UCSD-AML1 (cell line): Measurements from ENCODE around the gene RAB1A.
"Not testable (repeated sequence)": the region's sequence is repeated elsewhere in the genome, so short reads cannot be mapped to it uniquely, and the experiment has no call there.

Source experiments
- DNase-seq: peaks from one replicate; lab custom pipeline; 2025; ENCODE audit not compliant: unreplicated experiment; lab: John Stamatoyannopoulos, UW

Gene RAB1A

GRCh38 chr2:65136253-65136652, 6.3 kb upstream of the RAB1A start:
- DNase-seq = no peak

- DNase-seq = no peak
Measured at GRCh38 chr2:65134158-65134557, 4.3 kb upstream of the RAB1A start.

GRCh38 chr2:65133626-65134025, 3.7 kb upstream of the RAB1A start:
- no peak for DNase-seq

- not testable (repeated sequence) for DNase-seq
Measured at GRCh38 chr2:65132930-65133329, 3.0 kb upstream of the RAB1A start.

- DNase-seq = no peak
Measured at GRCh38 chr2:65130664-65131175, 814 bp upstream of the RAB1A start.

- peak; percentile 65 for DNase-seq
Measured at GRCh38 chr2:65129286-65129825, 550 bp downstream of the RAB1A start.

GRCh38 chr2:65128297-65129190, 1.4 kb downstream of the RAB1A start:
- DNase-seq = no peak

- DNase-seq = not testable (repeated sequence)
Measured at GRCh38 chr2:65125457-65125856, 4.4 kb downstream of the RAB1A start.

GRCh38 chr2:65122313-65122712, 7.6 kb downstream of the RAB1A start:
- no peak for DNase-seq

- no peak for DNase-seq
Measured at GRCh38 chr2:65120990-65121693, 8.8 kb downstream of the RAB1A start.

GRCh38 chr2:65116645-65117044, 13.3 kb downstream of the RAB1A start:
- DNase-seq = no peak

- no peak for DNase-seq
Measured at GRCh38 chr2:65114921-65115320, 15.0 kb downstream of the RAB1A start.

GRCh38 chr2:65113816-65114215, 16.1 kb downstream of the RAB1A start:
- DNase-seq = no peak

GRCh38 chr2:65113229-65113628, 16.7 kb downstream of the RAB1A start:
- DNase-seq = no peak

GRCh38 chr2:65112633-65113032, 17.3 kb downstream of the RAB1A start:
- DNase-seq = no peak

- no peak for DNase-seq
Measured at GRCh38 chr2:65108780-65109179, 21.1 kb downstream of the RAB1A start.

GRCh38 chr2:65107530-65107929, 22.4 kb downstream of the RAB1A start:
- no peak for DNase-seq

- DNase-seq = no peak
Measured at GRCh38 chr2:65103013-65103715, 26.7 kb downstream of the RAB1A start.

- DNase-seq = no peak
Measured at GRCh38 chr2:65101071-65101470, 28.8 kb downstream of the RAB1A start.

- no peak for DNase-seq
Measured at GRCh38 chr2:65098741-65099140, 31.2 kb downstream of the RAB1A start.

GRCh38 chr2:65097844-65098243, 32.1 kb downstream of the RAB1A start:
- no peak for DNase-seq
